WERI-Rb-1 (cell line): ENCODE results near the gene HNRNPCL1.
"Not testable (repeated sequence)": the region's sequence is repeated elsewhere in the genome, so short reads cannot be mapped to it uniquely, and the experiment has no call there.

Experiments
- DNase-seq: peaks from one replicate; pipeline ENCODE4 v3.0.0-alpha.2; 2020
- H3K27ac ChIP-seq: fragments of 250-450 bp; sonication (Bioruptor Pico); 2 replicates; pipeline ENCODE4 v1.5.1; 2020; ENCODE audit warnings: mild to moderate bottlenecking, moderate library complexity
- H3K27me3 ChIP-seq: fragments of 250-450 bp; sonication (Bioruptor Pico); 2 replicates; pipeline ENCODE4 v1.5.1; 2021; ENCODE audit warnings: mild to moderate bottlenecking, low read depth, moderate library complexity; ENCODE audit not compliant: insufficient read depth, severe bottlenecking
- H3K36me3 ChIP-seq: fragments of 250-450 bp; sonication (Bioruptor Pico); 2 replicates; pipeline ENCODE4 v1.5.1; 2020; ENCODE audit warnings: mild to moderate bottlenecking, moderate library complexity
- H3K4me3 ChIP-seq: 2 replicates; pipeline ENCODE4 v1.5.1; 2011; ENCODE audit warnings: low read depth, mild to moderate bottlenecking, control low read depth, low read length
- H3K9me3 ChIP-seq: fragments of 250-450 bp; sonication (Bioruptor Pico); 2 replicates; pipeline ENCODE4 v1.5.1; 2021; ENCODE audit warnings: mild to moderate bottlenecking, moderate library complexity; ENCODE audit not compliant: severe bottlenecking
- CTCF ChIP-seq: IDR thresholded peaks from 2 replicates; pipeline ENCODE4 v1.5.1; 2011; ENCODE audit warnings: low read depth, mild to moderate bottlenecking, control low read depth, inconsistent platforms, low read length

Gene HNRNPCL1

GRCh38 chr1:12848620-12849019 is at the start of gene HNRNPCL1:
Gene HNRNPCL1 (minus strand): TSS chr1:12848720. CDS start chr1:12848289, 431 bp downstream.
- DNase-seq, H3K4me3 ChIP-seq, H3K36me3 ChIP-seq, H3K27ac ChIP-seq, H3K9me3 ChIP-seq: not testable (repeated sequence)
- H3K27me3 ChIP-seq: peaks cover 30% of the 10 kb centered on the region

GRCh38 chr1:12898170-12898569 is 49.6 kb upstream of the HNRNPCL1 start, which contains the start of gene PRAMEF10:
Gene PRAMEF10 (minus strand): TSS chr1:12898270. CDS start chr1:12895847, 2,423 bp downstream.
- not testable (repeated sequence) for H3K27ac ChIP-seq, H3K9me3 ChIP-seq, H3K36me3 ChIP-seq, H3K27me3 ChIP-seq, H3K4me3 ChIP-seq, DNase-seq

- not testable (repeated sequence) for H3K4me3 ChIP-seq, H3K27me3 ChIP-seq, H3K27ac ChIP-seq, H3K9me3 ChIP-seq, H3K36me3 ChIP-seq, DNase-seq
These were observed 37.6 kb upstream of the HNRNPCL1 start, which contains the start of gene PRAMEF4 for GRCh38 chr1:12886101-12886500. Gene PRAMEF4 (minus strand): TSS chr1:12886201. CDS start chr1:12883394, 2,807 bp downstream.

- DNase-seq, H3K36me3 ChIP-seq, H3K27ac ChIP-seq, H3K9me3 ChIP-seq, H3K27me3 ChIP-seq, H3K4me3 ChIP-seq: not testable (repeated sequence)
These were observed 29.9 kb upstream of the HNRNPCL1 start for GRCh38 chr1:12878453-12878852.

GRCh38 chr1:12863131-12863880 is 14.8 kb upstream of the HNRNPCL1 start:
- H3K9me3 ChIP-seq, H3K4me3 ChIP-seq, H3K36me3 ChIP-seq, H3K27ac ChIP-seq, H3K27me3 ChIP-seq, DNase-seq: not testable (repeated sequence)

GRCh38 chr1:12856786-12857185 is 8.3 kb upstream of the HNRNPCL1 start, which contains the start of gene PRAMEF2:
Gene PRAMEF2 (plus strand): TSS chr1:12857086. CDS start chr1:12859010, 1,924 bp downstream.
- H3K27me3 ChIP-seq: peaks cover 22% of the 10 kb centered on the region
- not testable (repeated sequence) for H3K4me3 ChIP-seq, H3K36me3 ChIP-seq, DNase-seq, H3K9me3 ChIP-seq, H3K27ac ChIP-seq

GRCh38 chr1:12851779-12852178 is 3.3 kb upstream of the HNRNPCL1 start:
- no peak for DNase-seq

GRCh38 chr1:12833251-12833650 is 15.3 kb downstream of the HNRNPCL1 start:
- not testable (repeated sequence) for DNase-seq, H3K9me3 ChIP-seq, H3K27ac ChIP-seq, H3K36me3 ChIP-seq, H3K4me3 ChIP-seq
- H3K27me3 ChIP-seq: peaks cover 12% of the 10 kb centered on the region

More at GRCh38 chr1:12851779-12852178, 3.3 kb upstream of the HNRNPCL1 start:
- Histone ChIP-seq H3K27ac (no peak overlapping the region), H3K36me3 (no peaks in the 10 kb centered on the region), H3K4me3 (no peak overlapping the region), H3K9me3 (no peaks in the 10 kb centered on the region), H3K27me3 (peaks cover 37% of the 10 kb centered on the region)
- TF ChIP-seq CTCF: no peak

GRCh38 chr1:12831310-12831709 is 17.2 kb downstream of the HNRNPCL1 start, which contains the start of gene PRAMEF11:
Gene PRAMEF11 (minus strand): TSS chr1:12831410. CDS start chr1:12828789, 2,621 bp downstream.
- H3K9me3 ChIP-seq, DNase-seq, H3K36me3 ChIP-seq, H3K27ac ChIP-seq, H3K27me3 ChIP-seq, H3K4me3 ChIP-seq: not testable (repeated sequence)

GRCh38 chr1:12819061-12819460 is 29.5 kb downstream of the HNRNPCL1 start:
- not testable (repeated sequence) for H3K36me3 ChIP-seq, H3K4me3 ChIP-seq, H3K27ac ChIP-seq, DNase-seq, H3K9me3 ChIP-seq
- H3K27me3 ChIP-seq: peaks cover 18% of the 10 kb centered on the region
